Suprapubic skin (tissue), 4 donors: ENCODE measurements around the gene PRCC. TPM values are rescaled to one million over a fixed set of nuclear protein-coding genes. Genes with fewer than 3 reads are reported as not detected.

Source experiments
- DNase-seq, 2 donors: peaks; one replicate each; pipeline ENCODE4 v3.0.0-alpha.2; 2019; ENCODE audit warnings: low spot score in 2 of 2
- H3K27ac ChIP-seq: fragments of 200-600 bp; sonication (generic); one replicate; pipeline ENCODE4 v1.5.1; 2019
- H3K27me3 ChIP-seq: fragments of 200-600 bp; sonication (generic); one replicate; pipeline ENCODE4 v1.5.1; 2019
- H3K36me3 ChIP-seq: fragments of 200-600 bp; sonication (generic); one replicate; pipeline ENCODE4 v1.5.1; 2019
- H3K4me1 ChIP-seq: fragments of 200-600 bp; sonication (generic); one replicate; pipeline ENCODE4 v1.5.1; 2019
- H3K4me3 ChIP-seq: fragments of 200-600 bp; sonication (generic); one replicate; pipeline ENCODE4 v1.5.1; 2019; ENCODE audit warnings: mild to moderate bottlenecking
- H3K9me3 ChIP-seq: fragments of 200-600 bp; sonication (generic); one replicate; pipeline ENCODE4 v1.5.1; 2019
- EP300 ChIP-seq: sonication (generic); formaldehyde crosslinking; IDR thresholded peaks from one replicate; pipeline ENCODE4 v1.6.1; 2017; ENCODE audit warnings: antibody characterized with exemption
- POLR2A ChIP-seq, 2 donors: fragments of 450-650 bp; IDR thresholded peaks; one replicate each; pipeline ENCODE4 v1.6.1; 2017; ENCODE audit warnings: antibody characterized with exemption in 2 of 2, mild to moderate bottlenecking in 2 of 2, moderate library complexity in 2 of 2
- POLR2AphosphoS5 ChIP-seq, 3 donors: sonication (generic); formaldehyde crosslinking; IDR thresholded peaks; one replicate each; pipeline ENCODE4 v1.6.1; 2017; ENCODE audit warnings: antibody characterized with exemption in 3 of 3
- WGBS: methylation state at CpG from one replicate; pipeline ENCODE4 v1.1.5; 2018; 5-methylcytosine and 5-hydroxymethylcytosine counted together
- total RNA-seq, 4 donors: library from RNA; depleted of rRNA; stranded (reverse); fragments of >200 nt; gene quantifications; one replicate each; pipeline ENCODE4 v1.1.0, GENCODE V29; 2016
- TF ChIP-seq, protein P1 (sequence below), 2 donors: fragments of 200-600 bp in 1 of 2; fragments of 450-650 bp in 1 of 2; sonication (generic) in 1 of 2; IDR thresholded peaks; one replicate each; pipeline ENCODE4 v1.5.1; 2016 to 2019; ENCODE audit warnings: antibody characterized with exemption in 2 of 2, mild to moderate bottlenecking in 1 of 2, moderate library complexity in 1 of 2

PRCC gene
- total RNA-seq, 4 donors from 2014 or later: 39.1 to 50.1 (median 43.3) TPM

DNA sequence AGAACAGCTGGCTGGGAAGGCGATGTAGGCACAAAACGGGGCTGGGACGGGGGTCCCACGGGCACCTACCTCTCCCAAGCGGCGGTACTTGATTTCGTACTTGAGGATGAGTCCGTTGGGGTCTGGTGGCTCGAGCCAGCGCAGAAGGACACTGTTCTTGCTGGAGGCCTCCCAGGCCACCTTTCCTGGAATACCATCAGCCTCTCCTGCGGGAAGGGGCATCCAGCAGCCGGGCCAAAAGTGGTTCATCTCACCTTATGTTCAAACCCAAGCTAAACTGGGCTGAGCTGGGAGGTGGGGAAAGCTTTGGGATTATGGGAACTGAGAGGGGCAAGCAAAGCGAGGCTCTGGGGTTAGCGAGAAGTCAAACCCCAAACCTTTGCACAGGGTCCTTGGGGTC is 77.3 kb downstream of the PRCC start:
- Histone ChIP-seq H3K36me3 (no peaks in the 10 kb centered on the region), H3K4me3 (no peak overlapping the region), H3K4me1 (peaks cover 18% of the 10 kb centered on the region), H3K27me3 (peaks cover 96% of the 10 kb centered on the region), H3K9me3 (no peaks in the 10 kb centered on the region), H3K27ac (no peak overlapping the region)
- DNase-seq: no peak
- TF ChIP-seq POLR2A (IDR thresholded peaks at IDR 0.05) (no peak), EP300 (no peak), POLR2AphosphoS5 (IDR thresholded peaks at IDR 0.05) (no peak)
- TF ChIP-seq, protein P1, sequence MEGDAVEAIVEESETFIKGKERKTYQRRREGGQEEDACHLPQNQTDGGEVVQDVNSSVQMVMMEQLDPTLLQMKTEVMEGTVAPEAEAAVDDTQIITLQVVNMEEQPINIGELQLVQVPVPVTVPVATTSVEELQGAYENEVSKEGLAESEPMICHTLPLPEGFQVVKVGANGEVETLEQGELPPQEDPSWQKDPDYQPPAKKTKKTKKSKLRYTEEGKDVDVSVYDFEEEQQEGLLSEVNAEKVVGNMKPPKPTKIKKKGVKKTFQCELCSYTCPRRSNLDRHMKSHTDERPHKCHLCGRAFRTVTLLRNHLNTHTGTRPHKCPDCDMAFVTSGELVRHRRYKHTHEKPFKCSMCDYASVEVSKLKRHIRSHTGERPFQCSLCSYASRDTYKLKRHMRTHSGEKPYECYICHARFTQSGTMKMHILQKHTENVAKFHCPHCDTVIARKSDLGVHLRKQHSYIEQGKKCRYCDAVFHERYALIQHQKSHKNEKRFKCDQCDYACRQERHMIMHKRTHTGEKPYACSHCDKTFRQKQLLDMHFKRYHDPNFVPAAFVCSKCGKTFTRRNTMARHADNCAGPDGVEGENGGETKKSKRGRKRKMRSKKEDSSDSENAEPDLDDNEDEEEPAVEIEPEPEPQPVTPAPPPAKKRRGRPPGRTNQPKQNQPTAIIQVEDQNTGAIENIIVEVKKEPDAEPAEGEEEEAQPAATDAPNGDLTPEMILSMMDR (IDR thresholded peaks at IDR 0.05): no peak
- WGBS: 20% methylated on average over 7 of the region's 14 CpGs

DNA sequence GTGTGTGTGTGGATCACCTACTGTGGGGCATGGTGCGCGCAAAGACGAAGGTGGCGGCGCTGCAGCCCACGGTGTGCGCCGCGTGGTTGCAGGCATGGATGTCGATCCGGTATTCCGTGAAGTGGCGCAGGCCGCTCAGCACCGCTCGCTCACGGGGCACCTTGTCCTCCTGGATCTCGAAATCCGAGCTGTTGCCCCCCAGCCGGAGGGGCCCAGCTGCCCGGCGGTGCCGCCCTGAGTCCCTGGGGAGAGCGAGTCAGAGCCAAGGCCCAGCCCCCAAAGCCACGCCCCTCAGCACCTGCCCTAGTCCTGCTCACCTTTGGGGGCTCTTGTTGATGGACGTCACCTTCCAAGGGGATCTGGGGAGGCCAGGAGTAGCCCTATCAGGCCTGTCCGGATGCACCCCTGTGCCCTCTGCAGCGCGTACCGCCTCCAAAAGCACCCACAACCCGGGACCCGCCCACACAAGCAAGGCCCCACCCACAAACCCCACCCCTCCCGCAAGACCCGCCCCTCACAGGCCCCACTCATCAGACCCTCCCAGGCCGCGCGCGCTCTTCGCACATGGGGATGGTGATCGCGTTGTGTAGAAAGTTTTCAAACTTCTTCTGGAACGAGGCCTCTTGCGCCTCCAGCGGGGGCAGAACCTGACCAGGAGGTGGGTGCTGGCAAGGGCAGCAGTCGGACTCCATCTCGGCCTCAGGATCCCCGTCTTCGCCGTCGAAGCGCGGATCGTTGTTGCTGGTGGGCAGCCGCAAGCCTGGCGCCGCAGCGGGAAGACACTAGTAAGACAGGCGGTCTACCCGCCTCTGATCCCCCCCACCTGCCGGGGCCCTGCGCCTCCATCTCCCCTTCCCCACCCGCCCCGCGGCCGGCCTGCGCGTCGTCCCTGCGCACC is 78.0 kb downstream of the PRCC start:
- DNase-seq: no peak
- WGBS: 8% methylated on average over 10 of the region's 69 CpGs
- H3K4me1 ChIP-seq: peaks cover 18% of the 10 kb centered on the region
- peaks cover 92% of the 10 kb centered on the region for H3K27me3 ChIP-seq
- H3K36me3 ChIP-seq: no peaks in the 10 kb centered on the region
- no peaks in the 10 kb centered on the region for H3K9me3 ChIP-seq
- H3K27ac ChIP-seq: no peak overlapping the region
- TF ChIP-seq POLR2AphosphoS5 (IDR thresholded peaks at IDR 0.05) (no peak), POLR2A (IDR thresholded peaks at IDR 0.05) (no peak), EP300 (no peak)
- TF ChIP-seq, protein P1 (IDR thresholded peaks at IDR 0.05): no peak
- H3K4me3 ChIP-seq: no peak overlapping the region

DNA sequence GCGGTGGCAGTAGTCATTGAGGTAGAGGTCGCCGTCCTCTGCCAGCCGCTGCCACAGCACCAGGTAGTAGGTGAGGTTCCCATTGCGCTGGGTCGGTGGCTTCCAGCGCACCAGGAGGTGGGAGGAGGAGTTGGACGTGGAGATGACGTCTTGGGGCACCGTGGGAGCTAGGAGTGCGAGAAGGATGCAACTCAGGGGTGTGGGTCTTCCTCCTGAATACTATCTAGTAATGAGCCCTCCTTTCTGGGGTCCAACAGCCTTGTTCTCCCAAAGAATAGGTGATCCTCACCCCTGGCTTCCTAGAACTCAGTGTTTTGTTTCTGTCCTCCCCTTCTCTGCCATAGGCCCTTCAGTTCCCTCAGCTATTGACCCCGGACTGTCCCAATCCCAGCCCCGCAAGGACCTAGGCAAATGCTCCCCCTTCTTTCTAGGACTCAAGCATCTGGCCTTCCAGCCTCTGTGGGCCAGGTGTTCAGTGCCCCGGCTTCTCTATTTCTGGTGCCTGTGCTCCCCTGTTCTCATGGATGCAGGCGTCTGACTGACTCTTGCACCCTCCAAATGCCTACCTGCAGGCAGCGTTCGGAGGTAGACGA is 78.7 kb downstream of the PRCC start:
- Histone ChIP-seq H3K9me3 (no peaks in the 10 kb centered on the region), H3K4me3 (no peak overlapping the region), H3K27ac (no peak overlapping the region), H3K27me3 (peaks cover 85% of the 10 kb centered on the region), H3K4me1 (peaks cover 18% of the 10 kb centered on the region), H3K36me3 (no peaks in the 10 kb centered on the region)
- no peak for DNase-seq
- TF ChIP-seq, protein P1 (IDR thresholded peaks at IDR 0.05): no peak
- TF ChIP-seq POLR2A (IDR thresholded peaks at IDR 0.05) (no peak), POLR2AphosphoS5 (IDR thresholded peaks at IDR 0.05) (no peak), EP300 (no peak)
- WGBS: 63% methylated on average over 14 of the region's 18 CpGs

- DNase-seq: no peak
- TF ChIP-seq POLR2AphosphoS5 (IDR thresholded peaks at IDR 0.05): no peak
- TF ChIP-seq, protein P1 (IDR thresholded peaks at IDR 0.05): no peak
- TF ChIP-seq POLR2A (IDR thresholded peaks at IDR 0.05): no peak
- no peak for TF ChIP-seq EP300
- H3K36me3 ChIP-seq: no peaks in the 10 kb centered on the region
- no peak overlapping the region for H3K4me3 ChIP-seq
- no peak overlapping the region for H3K27ac ChIP-seq
- 96% methylated on average over 5 of the region's 5 CpGs for WGBS
- H3K9me3 ChIP-seq: no peaks in the 10 kb centered on the region
- H3K4me1 ChIP-seq: peaks cover 18% of the 10 kb centered on the region
- peaks cover 82% of the 10 kb centered on the region for H3K27me3 ChIP-seq
These were observed 79.3 kb downstream of the PRCC start for GRCh38 chr1:156846643-156847042.
